Putamen (tissue), 1 donor: ENCODE data around the gene URGCP.
"Not testable (repeated sequence)": the region's sequence is repeated elsewhere in the genome, so short reads cannot be mapped to it uniquely, and the experiment has no call there.

ENCODE experiments used
- DNase-seq: peaks from one replicate; pipeline ENCODE4 v3.0.0-alpha.2; 2016; ENCODE audit warnings: low spot score

The URGCP gene

DNA sequence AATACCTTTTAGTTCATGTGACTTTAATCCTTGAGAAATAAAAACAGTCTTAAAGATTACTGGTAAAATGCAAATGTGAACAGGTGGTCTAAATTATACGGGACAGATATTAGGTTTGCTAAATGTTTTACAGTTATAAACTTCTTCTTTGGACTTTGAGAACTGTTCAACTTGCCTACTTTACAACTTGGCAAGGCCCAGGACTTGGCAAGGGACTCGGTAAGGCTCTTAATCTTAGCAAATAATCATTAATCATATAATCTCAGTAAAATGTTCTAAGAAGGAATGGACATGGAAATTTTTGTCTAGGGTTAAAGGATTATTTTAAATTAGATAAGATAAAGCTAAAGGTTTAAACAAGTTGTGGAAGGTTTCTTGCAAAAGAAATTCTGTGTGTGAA is 15.0 kb upstream of the URGCP start:
- no peak for DNase-seq

DNA sequence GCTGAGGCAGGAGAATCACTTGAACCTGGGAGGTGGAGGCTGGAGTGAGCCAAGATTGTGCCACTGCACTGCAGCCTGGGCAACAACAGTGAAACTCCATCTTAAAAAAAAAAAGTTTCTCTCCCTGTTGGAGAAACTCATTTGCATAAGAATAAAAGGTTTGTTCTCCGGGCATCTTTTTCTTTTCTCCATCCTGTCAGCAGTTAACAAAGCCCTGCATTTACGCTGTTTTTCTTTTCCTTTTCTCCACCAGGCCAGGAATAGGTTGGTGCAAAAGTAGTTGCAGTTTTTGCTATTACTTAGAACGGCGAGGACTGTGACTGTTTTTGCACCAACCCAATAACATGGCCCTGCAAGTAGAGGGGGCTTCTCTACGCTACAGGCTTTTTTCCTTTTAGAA is 9.5 kb upstream of the URGCP start:
- DNase-seq, result no peak

DNA sequence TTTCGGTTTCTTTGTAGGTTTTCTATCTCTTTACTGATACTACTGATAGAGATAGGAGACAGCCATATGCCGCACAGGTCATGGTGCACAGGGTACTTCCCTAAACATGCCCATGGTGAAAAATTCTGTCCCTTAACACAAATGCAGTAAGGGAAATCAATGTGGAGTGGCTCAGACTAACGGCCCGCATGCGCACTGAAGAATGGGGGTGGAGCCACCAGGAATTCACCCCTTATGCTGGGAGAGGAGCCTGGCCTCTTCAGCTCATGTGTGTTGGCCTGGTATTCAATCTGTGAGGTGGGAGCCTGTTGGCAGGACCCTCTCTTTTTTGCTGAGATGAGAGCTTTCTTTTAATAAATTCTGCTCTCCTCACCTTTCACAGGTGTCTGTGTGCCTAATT is 8.4 kb upstream of the URGCP start:
- DNase-seq, result no peak

DNA sequence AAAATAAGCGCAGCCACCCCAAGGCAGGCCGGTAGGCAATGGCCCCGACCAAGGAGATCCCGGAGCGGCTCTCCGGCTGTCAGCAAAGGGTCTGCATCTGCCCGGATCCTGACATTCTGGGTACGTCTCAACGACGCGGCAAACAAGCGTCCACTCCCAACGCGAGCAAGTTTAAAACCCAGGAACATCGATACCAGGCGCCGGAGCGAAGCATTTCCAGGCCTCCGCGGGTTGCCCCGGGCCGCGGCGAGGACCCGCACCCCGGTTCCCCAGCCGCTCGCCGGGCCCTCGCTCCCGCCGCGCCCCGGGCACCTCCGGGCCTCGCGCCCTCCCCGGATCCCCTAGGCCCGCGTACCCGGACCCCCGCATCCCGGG is 453 bp downstream of the URGCP start:
- DNase-seq, result peak; percentile 23

DNA sequence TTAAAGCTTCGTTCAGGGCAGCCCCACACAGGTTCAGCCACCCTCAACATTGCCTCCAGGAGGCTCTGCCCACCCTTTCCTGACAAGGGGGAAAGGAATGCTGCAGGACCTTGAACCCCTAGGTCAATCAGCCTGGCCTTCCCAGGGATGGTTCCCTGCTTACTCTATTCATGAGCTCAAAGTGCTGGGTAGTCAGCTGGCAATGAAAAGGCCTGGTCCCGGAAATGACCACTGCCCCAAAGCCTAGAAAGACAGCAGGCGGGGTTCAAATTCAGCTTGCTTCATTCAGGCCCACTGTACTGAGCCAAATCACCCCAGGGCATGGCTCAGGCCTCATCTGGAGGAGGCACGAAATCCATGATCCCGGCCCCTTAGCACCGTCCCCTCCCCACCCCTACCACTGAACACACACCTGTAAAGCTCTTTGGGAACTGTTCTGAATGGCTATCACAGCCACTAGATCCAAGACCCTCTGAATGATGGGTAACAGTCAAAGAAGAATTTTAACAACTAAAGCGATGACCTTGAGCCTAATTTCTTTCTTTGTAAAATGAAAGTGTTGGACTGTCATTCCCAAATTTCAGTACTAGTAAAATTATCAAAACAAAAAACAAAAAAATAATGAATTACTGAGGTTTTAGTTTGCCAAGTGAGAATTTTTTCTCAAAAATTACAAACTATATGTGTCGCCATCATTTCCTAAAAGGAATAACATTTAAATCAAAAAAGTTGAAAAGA is 1.0 kb downstream of the URGCP start:
- DNase-seq, result no peak

DNA sequence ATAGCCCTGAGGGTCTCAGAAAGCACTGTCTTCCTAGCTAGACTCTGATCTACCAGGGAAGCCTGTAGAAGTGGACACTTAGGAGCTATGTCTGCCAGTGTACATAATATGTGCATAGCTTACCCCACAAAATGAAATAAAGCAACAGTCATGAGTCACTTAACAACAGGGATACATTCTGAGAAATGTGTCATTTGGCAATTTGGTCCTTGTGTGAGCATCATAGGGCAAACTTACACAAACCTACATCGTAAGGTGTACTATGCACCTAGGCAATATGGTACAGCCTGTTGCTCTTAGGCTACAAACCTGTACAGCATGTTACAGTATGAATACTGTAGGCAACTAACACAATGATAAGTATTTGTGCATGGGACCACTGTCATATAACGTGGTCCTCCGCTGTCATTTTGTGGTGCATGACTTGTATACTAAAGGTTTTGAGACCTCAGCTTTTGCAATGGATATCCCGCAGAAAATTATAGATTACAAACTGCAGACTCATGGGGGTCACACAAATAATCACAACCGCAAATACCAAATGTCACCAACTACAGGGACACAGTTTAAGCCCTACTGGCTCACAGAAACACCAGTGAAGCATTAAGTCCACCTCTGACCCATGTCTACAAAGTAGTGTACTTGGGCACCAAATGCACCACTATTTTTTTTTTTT is 1.7 kb downstream of the URGCP start:
- DNase-seq, result no peak

DNA sequence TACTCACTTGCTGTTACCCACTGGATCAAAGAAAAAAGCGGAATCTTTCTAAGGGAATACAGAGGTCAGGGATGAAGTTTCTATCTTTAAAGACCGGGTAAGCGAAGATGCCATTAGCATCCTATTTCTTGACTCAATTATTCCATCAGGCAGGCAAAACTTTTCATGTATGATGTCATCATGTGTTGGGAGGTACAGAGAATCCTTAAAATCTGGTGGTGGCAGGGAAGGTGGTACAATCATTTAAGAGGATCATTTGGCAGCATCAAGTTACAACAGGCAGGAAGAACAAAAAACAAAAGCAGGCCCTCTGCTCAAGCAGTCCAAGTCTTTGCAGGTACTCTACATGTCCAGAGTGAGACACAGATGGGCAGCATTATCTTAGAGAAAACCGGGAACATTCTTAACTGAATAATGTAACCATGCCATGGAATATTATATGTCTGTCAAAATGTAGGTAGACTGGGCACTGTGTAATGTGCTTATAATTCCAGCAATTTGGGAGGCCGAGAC is 3.8 kb downstream of the URGCP start:
- DNase-seq, result no peak

DNA sequence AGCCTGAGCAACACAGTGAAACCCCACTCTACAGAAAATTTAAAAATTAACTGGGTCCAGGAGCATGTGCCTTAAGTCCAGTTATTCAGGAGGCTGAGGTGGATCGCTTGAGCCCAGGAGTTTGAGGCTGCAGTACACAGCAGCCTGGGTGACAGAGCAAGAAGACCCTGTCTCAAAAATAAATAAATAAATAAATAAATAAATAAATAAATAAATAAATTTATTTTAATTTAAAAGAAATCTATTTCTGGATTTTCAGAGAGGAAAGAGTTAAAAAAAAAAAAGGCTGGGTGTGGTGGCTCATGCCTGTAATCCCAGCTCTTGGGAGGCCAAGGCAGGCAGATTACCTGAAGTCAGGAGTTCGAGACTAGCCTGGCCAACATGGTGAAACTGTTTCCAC is 7.8 kb downstream of the URGCP start:
- DNase-seq, result not testable (repeated sequence)

DNA sequence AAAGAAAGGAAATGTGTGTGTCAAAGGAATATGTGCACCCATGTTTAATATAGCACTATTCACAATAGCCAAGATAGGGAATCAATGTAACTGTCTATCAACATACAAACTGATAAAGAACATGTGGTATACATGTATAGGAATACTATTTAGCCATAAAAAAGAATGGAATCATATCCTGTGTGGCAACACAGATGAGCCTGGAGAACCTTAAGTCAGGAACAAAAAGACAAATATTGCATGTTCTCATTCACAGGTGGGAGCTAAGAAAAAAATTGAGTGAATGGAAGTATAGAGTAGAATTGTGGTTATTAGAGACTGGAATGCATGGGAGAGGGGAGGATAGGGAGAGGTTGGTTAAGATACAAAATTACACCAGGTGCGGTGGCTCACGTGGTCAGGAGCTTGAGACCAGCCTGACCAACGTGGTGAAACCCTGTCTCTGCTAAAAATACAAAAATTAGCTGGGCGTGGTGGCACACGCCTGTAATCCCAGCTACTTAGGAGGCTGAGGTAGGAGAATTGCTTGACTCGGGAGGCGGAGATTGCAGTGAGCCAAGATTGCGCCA is 10.5 kb downstream of the URGCP start:
- DNase-seq, result no peak

DNA sequence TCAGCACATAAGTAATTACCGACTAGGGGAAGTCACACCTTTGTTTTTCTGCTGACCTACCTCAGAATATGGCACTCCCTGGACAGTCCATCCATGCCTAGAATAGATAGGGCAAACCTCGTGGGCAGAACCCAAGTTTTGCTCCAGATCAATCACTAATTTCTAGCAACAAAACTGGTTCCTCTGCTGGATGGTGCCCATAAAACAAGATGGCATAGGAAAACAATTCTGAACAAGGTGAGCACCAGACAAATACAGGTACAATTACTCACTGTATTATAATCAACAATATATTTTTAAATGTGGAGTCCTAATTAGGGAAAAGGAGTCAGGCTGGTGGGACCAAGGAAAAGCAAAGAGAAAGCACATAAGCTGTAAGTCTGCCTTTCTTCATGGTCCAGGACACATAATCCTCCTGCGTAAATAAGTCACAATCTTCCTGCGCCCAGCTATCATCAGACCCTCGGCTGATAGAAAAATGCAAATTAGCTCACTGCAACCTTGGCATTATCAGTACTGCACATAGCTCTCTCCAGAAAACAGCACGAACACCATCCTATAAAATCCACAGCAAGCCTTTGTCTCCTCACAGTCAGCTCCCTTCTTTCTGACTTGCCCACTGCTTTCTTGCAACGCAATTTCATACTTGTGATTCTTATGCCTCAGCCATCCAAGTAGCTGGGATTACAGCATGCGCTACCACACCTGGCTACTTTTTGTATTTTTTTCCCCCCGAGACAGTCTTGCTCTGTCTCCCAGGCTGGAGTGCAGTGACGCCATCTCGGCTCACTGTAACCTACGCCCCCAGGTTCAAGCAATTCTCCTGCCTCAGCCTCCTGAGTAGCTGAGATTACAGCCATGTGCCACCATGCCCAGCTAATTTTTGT is 15.1 kb downstream of the URGCP start:
- no peak for DNase-seq

DNA sequence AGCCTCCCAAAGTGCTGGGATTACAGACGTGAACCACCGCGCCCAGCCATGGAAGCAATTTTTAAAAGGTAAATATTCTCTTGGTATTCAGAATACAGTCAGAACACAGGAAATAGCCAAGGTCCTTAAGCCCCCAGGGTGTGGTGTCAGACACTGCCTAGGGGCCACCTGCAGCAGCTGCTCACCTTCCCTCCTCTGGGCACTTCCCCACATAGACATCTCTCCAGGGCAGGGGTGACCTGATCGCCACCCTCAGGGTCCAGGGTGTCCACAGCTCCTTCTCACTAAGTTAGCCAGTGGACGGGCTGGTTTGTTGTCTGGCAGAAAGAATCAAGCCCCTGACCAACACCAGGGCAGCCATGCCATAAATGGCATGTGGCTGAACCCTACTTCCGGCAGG is 15.9 kb downstream of the URGCP start:
- no peak for DNase-seq

DNA sequence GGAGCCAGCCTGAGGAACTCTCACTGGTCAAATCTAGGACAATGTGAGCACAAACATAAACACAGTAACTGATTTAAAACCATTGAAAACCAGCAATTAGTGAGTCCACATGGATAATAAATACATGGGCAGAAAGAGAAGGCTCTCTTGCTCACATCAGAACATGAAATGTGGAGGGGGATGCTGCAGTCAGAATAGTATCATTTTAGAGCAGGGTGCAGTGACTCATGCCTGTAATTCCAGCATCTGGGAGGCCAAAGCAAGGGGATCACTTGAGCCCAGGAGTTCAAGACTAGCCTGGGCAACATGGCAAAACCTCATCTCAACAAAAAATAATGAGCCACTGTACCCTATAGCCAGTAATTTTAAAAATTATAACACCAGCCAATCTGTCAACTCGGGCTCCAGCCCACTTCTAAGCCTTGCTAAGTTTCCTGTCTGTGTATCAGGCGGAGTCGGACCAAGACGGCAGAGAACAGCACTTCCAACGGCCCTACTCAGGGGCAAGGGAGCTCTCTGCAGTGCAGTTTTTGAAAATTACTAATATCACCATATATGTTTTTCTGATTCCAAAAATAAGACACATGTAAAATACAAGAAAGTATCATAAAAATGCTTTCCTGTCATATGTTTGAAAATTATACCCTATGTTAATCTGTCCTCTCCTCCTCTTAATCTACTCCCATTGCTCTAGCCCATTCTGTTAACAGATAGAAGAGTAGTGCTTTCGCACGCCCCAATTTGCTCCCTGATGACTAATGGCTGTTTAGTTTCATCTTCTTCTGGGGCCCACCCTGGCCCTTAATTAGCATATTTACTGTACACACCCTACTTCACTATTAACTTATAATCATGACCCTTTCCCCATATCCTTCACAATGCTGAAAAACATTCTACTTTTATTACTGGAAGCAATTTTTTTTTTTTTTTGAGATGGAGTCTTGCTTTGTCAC is 17.1 kb downstream of the URGCP start:
- no peak for DNase-seq

DNA sequence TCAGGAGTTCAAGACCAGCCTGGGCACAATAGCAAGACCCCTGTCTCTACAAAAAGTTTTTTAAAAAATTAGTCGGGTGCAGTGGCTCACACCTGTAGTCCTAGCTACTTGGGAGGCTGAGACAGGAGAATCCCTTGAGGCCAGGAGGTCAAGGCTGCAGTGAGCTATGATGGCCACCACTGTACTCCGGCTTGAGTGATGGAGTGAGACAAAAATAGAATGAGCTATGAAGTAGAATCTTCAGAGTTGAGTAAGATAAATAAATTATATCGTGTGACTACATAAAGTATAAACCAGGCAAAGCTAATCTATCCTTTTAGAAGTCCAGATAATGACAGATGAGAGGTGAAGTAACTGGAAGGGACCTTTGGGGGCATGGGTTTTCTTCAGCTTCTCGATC is 21.8 kb downstream of the URGCP start:
- DNase-seq, result no peak

DNA sequence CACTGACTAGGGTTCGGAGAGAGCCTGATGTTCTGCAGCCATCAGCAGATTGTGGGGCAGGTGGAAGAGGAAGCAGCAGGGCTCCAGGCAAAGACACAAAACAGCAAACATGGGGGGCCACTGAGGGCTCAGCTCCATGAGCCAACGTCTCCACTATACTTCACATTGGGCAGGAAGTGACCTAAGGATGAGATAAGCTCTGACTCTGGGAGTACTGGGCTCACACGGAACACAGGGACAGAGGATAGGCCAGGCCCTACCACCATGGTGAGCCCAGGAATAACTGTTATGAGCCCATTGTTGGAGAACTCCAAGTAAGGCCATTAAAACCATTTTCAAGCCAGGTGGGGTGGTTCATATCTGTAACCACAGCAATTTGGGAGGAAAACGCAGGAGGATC is 22.2 kb downstream of the URGCP start:
- no peak for DNase-seq

DNA sequence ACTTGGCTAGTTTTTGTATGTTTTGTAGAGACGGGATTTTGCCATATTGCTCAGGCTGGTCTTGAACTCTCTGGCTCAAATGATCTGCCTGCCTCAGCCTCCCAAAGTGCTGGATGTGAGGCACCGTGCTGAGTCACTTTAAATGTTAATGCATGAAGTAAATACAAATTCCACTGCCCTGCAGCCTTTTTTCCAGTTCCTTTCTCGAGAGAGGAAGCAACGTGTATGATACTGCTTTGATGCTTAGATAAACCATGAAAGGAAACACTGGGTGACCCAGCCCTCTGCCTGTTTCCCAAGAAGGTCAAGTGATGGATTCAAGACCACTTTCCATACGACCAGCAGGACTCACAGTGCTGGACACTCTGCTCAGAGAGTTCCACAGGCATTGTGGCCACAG is 25.8 kb downstream of the URGCP start:
- no peak for DNase-seq

DNA sequence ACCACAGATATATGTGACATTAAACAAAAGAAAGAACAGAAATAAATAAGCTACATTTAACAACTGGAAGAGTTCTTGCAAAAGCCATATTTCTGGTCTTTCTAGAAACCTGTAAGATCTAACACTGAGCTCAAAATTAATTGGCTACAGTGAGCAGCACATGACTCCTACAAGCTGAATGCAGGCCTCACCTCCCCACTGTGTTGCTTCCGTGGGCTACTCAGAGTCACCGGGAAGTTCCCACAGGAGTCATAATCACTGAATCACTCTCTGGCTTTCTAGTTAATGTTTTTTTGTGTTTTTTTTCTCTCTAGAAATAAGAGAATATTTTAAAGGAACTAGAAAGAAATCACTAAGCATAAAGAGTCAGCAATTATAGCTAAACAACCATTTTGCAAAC is 26.9 kb downstream of the URGCP start:
- DNase-seq, result no peak

DNA sequence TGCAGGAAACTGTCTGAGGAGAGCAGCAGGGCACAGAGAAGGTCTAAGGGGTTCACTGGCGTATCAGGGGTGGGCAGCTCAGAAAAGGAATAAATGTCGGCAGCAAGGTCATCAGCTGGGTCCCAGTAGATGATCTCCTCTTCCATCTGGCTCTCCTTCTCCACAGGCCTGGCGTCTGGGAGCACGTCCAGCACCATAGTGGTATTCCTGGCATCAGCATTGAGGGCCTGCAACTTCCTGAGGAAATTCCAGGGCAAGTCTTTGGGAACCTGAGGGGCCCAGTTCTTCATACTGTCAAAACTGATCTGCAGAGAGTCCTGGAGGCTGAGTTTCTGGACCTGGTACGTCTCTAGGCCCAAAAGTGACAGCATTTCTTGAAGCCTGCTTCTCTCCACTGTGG is 27.5 kb downstream of the URGCP start:
- DNase-seq, result no peak

DNA sequence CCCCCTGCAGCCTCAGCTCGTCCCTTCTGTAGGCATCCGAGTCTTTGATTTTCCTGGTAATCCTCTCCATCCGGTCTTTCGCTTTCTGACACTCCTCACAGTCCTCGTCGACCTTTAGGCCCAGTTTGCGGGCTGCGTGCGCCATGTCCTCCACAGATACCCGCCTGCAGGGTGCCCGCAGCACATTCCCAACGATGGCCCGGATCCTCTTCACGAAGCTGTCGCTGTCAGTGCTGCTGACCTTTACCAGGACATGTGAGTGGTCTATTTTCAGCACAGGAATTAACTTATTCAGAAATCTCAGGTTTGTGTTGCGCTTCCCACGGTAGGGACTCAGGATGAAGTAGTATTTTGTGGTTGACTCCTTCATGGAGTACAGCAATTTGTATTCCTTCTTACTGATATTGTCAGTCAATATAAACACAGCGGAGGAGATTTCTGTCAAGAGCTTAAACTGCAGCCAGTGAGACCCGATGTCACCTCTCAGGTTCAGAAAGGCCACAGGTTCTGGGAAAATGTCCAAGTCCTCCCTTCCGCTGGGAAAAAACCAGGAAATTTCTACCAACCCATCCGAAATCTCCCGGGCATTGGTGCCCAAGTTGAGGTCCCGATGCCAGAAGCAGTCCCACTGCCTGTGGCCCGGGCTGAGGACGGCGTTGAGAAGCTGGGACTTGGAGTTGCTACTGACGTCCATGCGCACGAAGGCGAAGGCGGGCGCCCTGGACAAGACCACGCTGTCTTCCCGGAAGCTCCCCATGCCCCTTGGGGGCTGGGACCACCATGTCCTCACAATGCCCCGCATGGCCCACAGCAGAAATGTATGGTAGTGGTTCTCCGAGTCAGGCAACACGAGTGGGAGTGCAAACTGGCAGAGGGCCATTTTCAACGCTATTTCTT is 28.2 kb downstream of the URGCP start:
- DNase-seq, result no peak

DNA sequence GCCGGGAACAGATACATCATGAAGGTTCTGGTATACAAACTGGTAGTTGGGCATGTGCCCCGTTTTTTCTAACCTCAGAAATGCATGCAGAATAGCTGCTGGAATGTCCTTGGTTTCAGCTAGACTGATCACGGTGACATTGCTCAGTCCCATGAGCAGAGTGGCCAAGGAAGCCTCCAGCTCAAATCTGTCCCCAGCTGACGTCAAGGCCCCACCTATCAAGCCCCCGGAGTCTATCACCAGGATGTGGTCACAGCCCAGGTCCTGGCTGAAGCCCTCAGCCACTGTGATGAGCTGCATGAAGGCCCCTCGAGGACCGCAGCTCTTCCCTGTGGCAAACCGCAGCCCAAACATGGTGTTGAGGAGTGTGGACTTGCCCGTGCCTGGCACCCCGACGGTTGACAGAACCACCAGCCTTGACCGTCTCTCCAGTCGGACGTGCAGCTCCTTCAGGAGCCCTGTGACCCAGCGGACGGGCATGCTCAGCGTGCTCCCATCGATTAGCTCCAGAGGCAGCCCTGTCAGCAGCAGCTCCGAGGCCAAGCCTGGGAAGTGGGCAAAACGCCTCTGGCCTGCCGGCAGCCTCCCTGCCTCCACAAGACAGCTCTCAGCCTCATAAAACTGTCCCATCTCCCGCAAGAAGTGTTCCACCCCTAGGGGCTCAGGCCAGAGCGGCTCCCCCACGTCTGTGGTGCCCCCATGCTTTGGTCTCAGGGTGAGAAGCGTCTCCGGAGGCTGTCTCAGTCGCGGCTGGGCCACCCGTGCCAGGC is 29.2 kb downstream of the URGCP start:
- DNase-seq, result no peak
